Stimulated activated CD4-positive, alpha-beta T cell treated with anti-CD3 and anti-CD28 coated beads, TNF-alpha, amount 100 ng/mL, for 1 hour (primary cell): ENCODE measurements around the gene HSD11B1.

Experiments
- DNase-seq, 3 donors: peaks; one replicate each; pipeline ENCODE4 v3.0.0-alpha.2; 2020; ENCODE audit warnings: low read depth in 3 of 3, low spot score in 1 of 3

HSD11B1 gene

GRCh38 chr1:209780268-209780667 is 75.6 kb downstream of the HSD11B1 start:
- DNase-seq = no peak

- no peak for DNase-seq
These were observed 78.7 kb downstream of the HSD11B1 start for GRCh38 chr1:209783386-209783785.
